H9 (cell line): ENCODE measurements around the gene SNRNP70. TPM values are rescaled to one million over a fixed set of nuclear protein-coding genes. Genes with fewer than 3 reads are reported as not detected.
A peak's percentile ranks its signal among the peaks of the same experiment; 100 is the strongest.

ENCODE experiments used
- DNase-seq: peaks from one replicate; pipeline ENCODE4 v3.0.0-alpha.2; 2017
- H2AFZ ChIP-seq: one replicate; pipeline ENCODE4 v1.6.1; 2013; ENCODE audit warnings: mild to moderate bottlenecking, low read length, control low read depth, moderate library complexity
- H2AK5ac ChIP-seq: 2 replicates; pipeline ENCODE4 v1.6.1; 2013; ENCODE audit warnings: low read length, control low read depth, mixed read lengths; ENCODE audit not compliant: insufficient read length
- H2BK120ac ChIP-seq: one replicate; pipeline ENCODE4 v1.6.1; 2013; ENCODE audit warnings: low read depth, mild to moderate bottlenecking, low read length, control low read depth, inconsistent platforms; ENCODE audit not compliant: poor library complexity, severe bottlenecking
- H2BK12ac ChIP-seq: 2 replicates; pipeline ENCODE4 v1.6.1; 2013; ENCODE audit warnings: low read length, control low read depth, mixed read lengths, low read depth; ENCODE audit not compliant: insufficient read length
- H2BK15ac ChIP-seq: 2 replicates; pipeline ENCODE4 v1.6.1; 2013; ENCODE audit warnings: low read depth, low read length, control low read depth
- H2BK20ac ChIP-seq: one replicate; pipeline ENCODE4 v1.6.1; 2013; ENCODE audit warnings: low read depth, mild to moderate bottlenecking, low read length, control low read depth, inconsistent platforms; ENCODE audit not compliant: poor library complexity, severe bottlenecking
- H2BK5ac ChIP-seq: 2 replicates; pipeline ENCODE4 v1.6.1; 2013; ENCODE audit warnings: low read length, control low read depth, mixed read lengths; ENCODE audit not compliant: insufficient read length
- H3K14ac ChIP-seq: 2 replicates; pipeline ENCODE4 v1.6.1; 2013; ENCODE audit warnings: low read length, control low read depth; ENCODE audit not compliant: insufficient read depth
- H3K18ac ChIP-seq: 2 replicates; pipeline ENCODE4 v1.6.1; 2013; ENCODE audit warnings: low read depth, mild to moderate bottlenecking, mixed read lengths, low read length, control low read depth; ENCODE audit not compliant: insufficient read length
- H3K23ac ChIP-seq: 2 replicates; pipeline ENCODE4 v1.6.1; 2013; ENCODE audit warnings: low read length, control low read depth, mixed read lengths, low read depth; ENCODE audit not compliant: insufficient read length
- H3K23me2 ChIP-seq: 2 replicates; pipeline ENCODE4 v1.6.1; 2013; ENCODE audit warnings: low read depth, mild to moderate bottlenecking, mixed read lengths, low read length, control low read depth; ENCODE audit not compliant: insufficient read length, poor library complexity, severe bottlenecking
- H3K27ac ChIP-seq: 2 replicates; pipeline ENCODE4 v1.5.1; 2013; ENCODE audit warnings: low read length, control low read depth, mixed read lengths, low read depth; ENCODE audit not compliant: insufficient read length
- H3K27me3 ChIP-seq: 2 replicates; pipeline ENCODE4 v1.6.1; 2013; ENCODE audit warnings: low read length, control low read depth, inconsistent platforms; ENCODE audit not compliant: insufficient read depth
- H3K4ac ChIP-seq: 2 replicates; pipeline ENCODE4 v1.6.1; 2013; ENCODE audit warnings: low read depth, mild to moderate bottlenecking, control low read depth, inconsistent platforms, low read length, moderate library complexity
- H3K4me1 ChIP-seq: 2 replicates; pipeline ENCODE4 v1.6.1; 2013; ENCODE audit warnings: low read length, control low read depth, inconsistent platforms; ENCODE audit not compliant: insufficient read depth
- H3K4me2 ChIP-seq: 2 replicates; pipeline ENCODE4 v1.6.1; 2013; ENCODE audit warnings: low read length, control low read depth, mixed read lengths; ENCODE audit not compliant: insufficient read length, insufficient read depth
- H3K56ac ChIP-seq: 2 replicates; pipeline ENCODE4 v1.6.1; 2013; ENCODE audit warnings: low read depth, mild to moderate bottlenecking, mixed read lengths, low read length, control low read depth; ENCODE audit not compliant: insufficient read length
- H3K79me1 ChIP-seq: 2 replicates; pipeline ENCODE4 v1.6.1; 2013; ENCODE audit warnings: low read depth, mild to moderate bottlenecking, moderate library complexity, low read length, control low read depth, inconsistent platforms; ENCODE audit not compliant: insufficient read depth, poor library complexity, severe bottlenecking
- H3K79me2 ChIP-seq: 2 replicates; pipeline ENCODE4 v1.6.1; 2013; ENCODE audit warnings: low read length, control low read depth, inconsistent platforms; ENCODE audit not compliant: insufficient read depth
- H3K9ac ChIP-seq: 2 replicates; pipeline ENCODE4 v1.6.1; 2013; ENCODE audit warnings: low read length, control low read depth, mixed read lengths; ENCODE audit not compliant: insufficient read length; ENCODE audit errors: extremely low read depth
- H3K9me3 ChIP-seq: one replicate; pipeline ENCODE4 v1.6.1; 2013; ENCODE audit warnings: low read depth, low read length, inconsistent platforms; ENCODE audit not compliant: control insufficient read depth
- H3T11ph ChIP-seq: one replicate; pipeline ENCODE4 v1.6.1; 2013; ENCODE audit warnings: mild to moderate bottlenecking, low read length, control low read depth, inconsistent platforms
- H4K20me1 ChIP-seq: one replicate; pipeline ENCODE4 v1.6.1; 2013; ENCODE audit not compliant: control insufficient read depth, insufficient read length, insufficient read depth
- H4K5ac ChIP-seq: 2 replicates; pipeline ENCODE4 v1.6.1; 2013; ENCODE audit warnings: low read depth, mild to moderate bottlenecking, mixed read lengths, low read length, control low read depth; ENCODE audit not compliant: insufficient read length
- H4K8ac ChIP-seq: replicated peaks from 2 replicates; pipeline ENCODE4 v1.6.1; 2013; ENCODE audit warnings: low read length, control low read depth, mixed read lengths, low read depth; ENCODE audit not compliant: insufficient read length
- H4K91ac ChIP-seq: 2 replicates; pipeline ENCODE4 v1.6.1; 2013; ENCODE audit warnings: low read depth, mild to moderate bottlenecking, moderate library complexity, mixed read lengths, low read length, control low read depth; ENCODE audit not compliant: insufficient read length
- H3K27ac Mint-ChIP-seq, 3 experiments: 2 replicates in 2 of 3; 3 replicates in 1 of 3; pipeline ENCODE4 v1.8.0; 2020 to 2021; ENCODE audit warnings: mixed read lengths in 3 of 3, mild to moderate bottlenecking in 1 of 3, moderate library complexity in 1 of 3
- H3K27me3 Mint-ChIP-seq: 2 replicates; pipeline ENCODE4 v1.8.0; 2021; ENCODE audit warnings: low read depth, mild to moderate bottlenecking, moderate library complexity, mixed read lengths
- H3K36me3 Mint-ChIP-seq, 3 experiments: 2 replicates in 2 of 3; 3 replicates in 1 of 3; pipeline ENCODE4 v1.8.0; 2020 to 2021; ENCODE audit warnings: low read depth in 3 of 3, mixed read lengths in 3 of 3; ENCODE audit not compliant: insufficient read depth in 1 of 3
- H3K4me1 Mint-ChIP-seq, 2 experiments: 2 replicates each; pipeline ENCODE4 v1.8.0; 2020; ENCODE audit warnings: mixed read lengths in 2 of 2
- H3K4me3 Mint-ChIP-seq, 2 experiments: 2 replicates in 1 of 2; 3 replicates in 1 of 2; pipeline ENCODE4 v1.8.0; 2020 to 2021; ENCODE audit warnings: mild to moderate bottlenecking in 2 of 2, mixed read lengths in 2 of 2, moderate library complexity in 1 of 2
- H3K9me3 Mint-ChIP-seq, 2 experiments: 2 replicates in 1 of 2; 3 replicates in 1 of 2; pipeline ENCODE4 v1.8.0; 2020; ENCODE audit warnings: mild to moderate bottlenecking in 2 of 2, mixed read lengths in 2 of 2, moderate library complexity in 1 of 2
- CTCF ChIP-seq: fragments of 200-600 bp; sonication (generic); conservative IDR thresholded peaks from 3 replicates; pipeline ENCODE4 v1.8.0; 2021; ENCODE audit warnings: antibody characterized with exemption, mild to moderate bottlenecking
- WGBS: extraction: QIAGEN DNeasy Blood & Tissue Kit; methylation state at CpG from one replicate; pipeline ENCODE4 v1.1.7; 2013; ENCODE audit warnings: missing lambda C conversion rate, low lambda C conversion rate, mixed read lengths; ENCODE audit not compliant: insufficient read length; ENCODE audit errors: extremely low coverage; 5-methylcytosine and 5-hydroxymethylcytosine counted together
- total RNA-seq: library from RNA; stranded (reverse); gene quantifications from 2 replicates; pipeline ENCODE4 v1.2.1, GENCODE V29; 2021

Gene SNRNP70
- total RNA-seq, 1 experiment from 2014 or later, result 295 TPM

- Histone ChIP-seq H3K23ac (no peak overlapping the region), H2BK5ac (no peak overlapping the region), H3K18ac (no peak overlapping the region), H3K79me2 (no peaks in the 10 kb centered on the region), H2BK20ac (no peak overlapping the region), H3K4me1 (peaks cover 3% of the 10 kb centered on the region; the same call in 1 of the 2 replicates), H3K14ac (no peak overlapping the region), H3K27me3 (peaks cover 9% of the 10 kb centered on the region; the same call in 1 of the 2 replicates), H3K27ac (no peak overlapping the region), H2BK120ac (no peak overlapping the region), H3K4me2 (peak overlapping the region; percentile 39), H2AK5ac (no peak overlapping the region), H2BK15ac (no peak overlapping the region), H2AFZ (no peak overlapping the region), H3K23me2 (peaks cover 4% of the 10 kb centered on the region), H3K9me3 (no peaks in the 10 kb centered on the region), H4K8ac (no peak overlapping the region), H3K9ac (no peak overlapping the region), H2BK12ac (no peak overlapping the region), H3K4ac (no peak overlapping the region), H3T11ph (no peak overlapping the region), H4K20me1 (no peaks in the 10 kb centered on the region), H3K56ac (no peak overlapping the region), H3K79me1 (no peaks in the 10 kb centered on the region), H4K5ac (no peak overlapping the region), H4K91ac (no peak overlapping the region)
- H3K27me3 Mint-ChIP-seq, result peaks cover 36% of the 10 kb centered on the region
- peaks cover 25 to 33% of the 10 kb centered on the region in 2 experiments for H3K4me1 Mint-ChIP-seq
- WGBS, result no CpG with 5 or more reads among the region's 26 CpGs
- no peaks in the 10 kb centered on the region; a peak in 1 of 5 replicates for H3K9me3 Mint-ChIP-seq
- peaks cover 0 to 4% (median 0%) of the 10 kb centered on the region in 3 experiments; a peak in 1 of 7 replicates for H3K36me3 Mint-ChIP-seq
- no peak for TF ChIP-seq CTCF
- no peak for DNase-seq
- H3K27ac Mint-ChIP-seq, result peak overlapping the region in 2 of 3 experiments; percentile 73 to 78; a peak in 3 of 7 replicates
- peak overlapping the region; percentile 66 to 85 for H3K4me3 Mint-ChIP-seq
These were observed 32.7 kb downstream of the SNRNP70 start for GRCh38 chr19:49117677-49118564.
